K562 (cell line): ENCODE measurements around the gene SLC39A11. TPM values are rescaled to one million over a fixed set of nuclear protein-coding genes. Genes with fewer than 3 reads are reported as not detected.

ENCODE experiments used
- ATAC-seq: fragments of 200-7000 bp; cut with Tn5 transposase; 3 replicates; pipeline ENCODE4 v1.9.1; 2020; ENCODE audit warnings: moderate library complexity
- BruUV-seq: library from RNA; stranded (reverse); fragments of 400-500 nt; replicated peaks from 2 replicates; lab custom pipeline; 2021; lab: Mats Ljungman, UMichigan
- CTCF ChIA-PET: fragments of 300-600 bp; formaldehyde crosslinking; extraction: SDS; loops from one replicate; lab custom pipeline; 2021; ENCODE audit warnings: low intra/inter-chr PET ratio; lab: Yijun Ruan, JAX
- POLR2A ChIA-PET: fragments of 300-600, 350-650 bp; sonication (Branson Sonifier 250); formaldehyde crosslinking; extraction: SDS; loops from one replicate; lab custom pipeline; 2021; ENCODE audit warnings: antibody characterized with exemption, inconsistent platforms; lab: Yijun Ruan, JAX
- DNase-seq, 4 experiments: peaks; one replicate each; pipeline versions ENCODE4 v3.0.0 to v3.0.0-alpha.2; 2011 to 2018; ENCODE audit warnings: low spot score in 3 of 4, mixed read lengths in 3 of 4; ENCODE audit errors: extremely low read depth in 1 of 4
- FAIRE-seq: peaks from 2 replicates; lab custom pipeline; 2011; peaks lifted over from hg19 to GRCh38; lab: Jason Lieb, UNC
- H2AFZ ChIP-seq: 2 replicates; pipeline ENCODE4 v1.6.0; 2011; ENCODE audit warnings: low read depth, low read length, control low read depth, inconsistent platforms
- H3K27ac ChIP-seq: fragments of 200-600 bp; 3 replicates; pipeline ENCODE4 v1.8.0; 2011; ENCODE audit warnings: low read depth, mild to moderate bottlenecking, control low read depth, inconsistent platforms, low read length, moderate library complexity, mixed read lengths; ENCODE audit errors: extremely low read depth
- H3K27me3 ChIP-seq, 2 experiments: fragments of 300-600 bp in 1 of 2; 2 replicates in 1 of 2; 3 replicates in 1 of 2; pipeline versions ENCODE4 v1.6.0 to v1.8.0; 2011; ENCODE audit warnings: inconsistent platforms in 2 of 2, low read length in 2 of 2, mild to moderate bottlenecking in 1 of 2, mixed read lengths in 1 of 2, moderate library complexity in 1 of 2; ENCODE audit not compliant: control insufficient read depth in 2 of 2, insufficient read depth in 2 of 2
- H3K36me3 ChIP-seq: fragments of 300-600 bp; 3 replicates; pipeline ENCODE4 v1.8.0; 2011; ENCODE audit warnings: mild to moderate bottlenecking, low read length, inconsistent platforms; ENCODE audit not compliant: control insufficient read depth, insufficient read depth
- H3K4me1 ChIP-seq, 2 experiments: fragments of 200-600 bp in 1 of 2; replicated peaks in 1 of 2; 2 replicates in 1 of 2; 3 replicates in 1 of 2; pipeline versions ENCODE4 v1.5.1 to v1.8.0; 2011; ENCODE audit warnings: inconsistent platforms in 2 of 2, low read length in 2 of 2, mild to moderate bottlenecking in 1 of 2, mixed read lengths in 1 of 2, moderate library complexity in 1 of 2; ENCODE audit not compliant: control insufficient read depth in 2 of 2, insufficient read depth in 2 of 2
- H3K4me2 ChIP-seq: 2 replicates; pipeline ENCODE4 v1.6.1; 2011; ENCODE audit warnings: low read length, control low read depth, inconsistent platforms, mixed read lengths; ENCODE audit not compliant: insufficient read depth
- H3K4me3 ChIP-seq: fragments of 200-600 bp; sonication (generic), shearing (Covaris generic); 2 replicates; pipeline ENCODE4 v1.5.1; 2016; ENCODE audit warnings: control low read depth, inconsistent platforms
- H3K79me2 ChIP-seq: fragments of 200-600 bp; 3 replicates; pipeline ENCODE4 v1.8.0; 2011; ENCODE audit warnings: low read length, inconsistent platforms; ENCODE audit not compliant: control insufficient read depth, insufficient read depth
- H3K9ac ChIP-seq, 2 experiments: 2 replicates each; pipeline versions ENCODE4 v1.6.0 to v1.6.1; 2011; ENCODE audit warnings: low read depth in 2 of 2, low read length in 2 of 2, control low read depth in 1 of 2, inconsistent platforms in 1 of 2, mild to moderate bottlenecking in 1 of 2, mixed read lengths in 1 of 2; ENCODE audit not compliant: insufficient read depth in 1 of 2
- H3K9me1 ChIP-seq: one replicate; pipeline ENCODE4 v1.6.0; 2011; ENCODE audit warnings: inconsistent platforms, mild to moderate bottlenecking, low read length, moderate library complexity; ENCODE audit not compliant: control insufficient read depth, insufficient read depth
- H3K9me3 ChIP-seq: replicated peaks from 2 replicates; pipeline ENCODE4 v1.5.1; 2011; ENCODE audit warnings: low read depth, low read length, inconsistent platforms; ENCODE audit not compliant: control insufficient read depth, insufficient read depth
- H4K20me1 ChIP-seq: replicated peaks from 2 replicates; pipeline ENCODE4 v1.6.1; 2011; ENCODE audit warnings: low read length, inconsistent platforms, mixed read lengths; ENCODE audit not compliant: control insufficient read depth, insufficient read depth
- CHCHD3 ChIP-seq: fragments of 250-450 bp; sonication (Bioruptor Pico); IDR thresholded peaks from 2 replicates; pipeline ENCODE4 v2.1.2; 2022; ENCODE audit warnings: mild to moderate bottlenecking
- L3MBTL2 ChIP-seq: fragments of 450-650 bp; IDR thresholded peaks from 2 replicates; pipeline ENCODE4 v1.6.1; 2016; ENCODE audit warnings: mild to moderate bottlenecking, moderate library complexity
- MBD2 ChIP-seq: sonication (generic); IDR thresholded peaks from 2 replicates; pipeline ENCODE4 v1.6.1; 2016; ENCODE audit warnings: low read depth, borderline replicate concordance
- NR2F6 ChIP-seq: fragments of 450-650 bp; formaldehyde crosslinking; IDR thresholded peaks from 2 replicates; pipeline ENCODE4 v1.4.0; 2020; ENCODE audit warnings: mild to moderate bottlenecking
- NR4A1 ChIP-seq, 2 experiments: fragments of 250-450 bp in 1 of 2; fragments of 450-650 bp in 1 of 2; sonication (Bioruptor Pico) in 1 of 2; IDR thresholded peaks; 2 replicates each; pipeline versions ENCODE4 v1.4.0 to v1.6.1; 2016 to 2020; ENCODE audit warnings: mild to moderate bottlenecking in 2 of 2, missing compliant biosample characterization in 1 of 2, missing genetic modification characterization in 1 of 2, moderate library complexity in 1 of 2
- SP1 ChIP-seq: sonication (generic); formaldehyde crosslinking; IDR thresholded peaks from 2 replicates; pipeline ENCODE4 v1.8.1; 2022; ENCODE audit warnings: mild to moderate bottlenecking, missing genetic modification reagents
- ZBTB1 ChIP-seq: sonication (generic); formaldehyde crosslinking; IDR thresholded peaks from 2 replicates; pipeline ENCODE4 v1.8.1; 2023; ENCODE audit warnings: missing genetic modification reagents, low read depth, mild to moderate bottlenecking, borderline replicate concordance
- ZNF274 ChIP-seq: IDR thresholded peaks from 2 replicates; pipeline ENCODE4 v1.6.1; 2011; ENCODE audit warnings: low read depth, mild to moderate bottlenecking, low read length, moderate library complexity, borderline replicate concordance
- ZNF785 ChIP-seq: fragments of 250-450 bp; sonication (Bioruptor Pico); IDR thresholded peaks from 2 replicates; pipeline ENCODE4 v1.4.0; 2020; ENCODE audit warnings: mild to moderate bottlenecking
- WGBS: fragments of 100-300 bp; shearing (Covaris generic); methylation state at CpG from one replicate; pipeline ENCODE4 v1.1.6; 2016; ENCODE audit warnings: low coverage, mixed read lengths; ENCODE audit not compliant: insufficient coverage; ENCODE audit errors: missing lambda C conversion rate; 5-methylcytosine and 5-hydroxymethylcytosine counted together
- in situ Hi-C: fragments of 300-500 bp; cut with MboI; formaldehyde crosslinking; loops from 4 replicates; pipeline ENCODE4 v1.15.0; 2018; ENCODE audit warnings: inconsistent platforms, mixed read lengths
- intact Hi-C: fragments of 100-400 bp; cut with micrococcal nuclease; formaldehyde crosslinking; loops from 2 replicates; pipeline ENCODE4 v1.14.2; 2022
- polyA plus RNA-seq, 8 experiments: library from polyadenylated mRNA; depleted of rRNA in 4 of 8; stranded (reverse) in 5 of 8; unstranded in 3 of 8; fragments of >200 nt; fragmentation: Nextera tagmentation in 2 of 8; fragmentation: Illumina TruSeq in 1 of 8; extraction: Ambion mirVana in 2 of 8; extraction: Trizol in 1 of 8; gene quantifications; 2 replicates each; pipeline versions ENCODE4 v1.2.1 to v1.2.3, GENCODE V29; 2011 to 2014; ENCODE audit warnings: inconsistent platforms in 1 of 8, missing spikeins in 1 of 8
- total RNA-seq, 7 experiments: library from RNA; depleted of rRNA in 6 of 7; stranded (reverse); fragments of >200 nt in 6 of 7; fragmentation: Illumina TruSeq in 2 of 7; extraction: Trizol in 2 of 7; gene quantifications; 2 replicates each; pipeline versions ENCODE4 v1.2.1 to v1.2.3, GENCODE V29; 2011 to 2021; ENCODE audit warnings: low replicate concordance in 1 of 7
- TF ChIP-seq, protein P1 (sequence below), 3 experiments: fragments of 200-800 bp in 1 of 3; sonication (Bioruptor generic) in 1 of 3; sonication (generic) in 1 of 3; formaldehyde crosslinking in 1 of 3; IDR thresholded peaks; 2 replicates each; pipeline versions ENCODE4 v1.6.1 to v1.8.0; 2016 to 2022; ENCODE audit warnings: mild to moderate bottlenecking in 2 of 3, missing compliant biosample characterization in 2 of 3, missing genetic modification characterization in 2 of 3, missing genetic modification reagents in 1 of 3
- TF ChIP-seq, protein P2 (sequence below): fragments of 250-450 bp; sonication (Bioruptor Pico); IDR thresholded peaks from 2 replicates; pipeline ENCODE4 v1.6.1; 2021; ENCODE audit warnings: mild to moderate bottlenecking
- TF ChIP-seq, protein P3 (sequence below): fragments of 250-450 bp; sonication (Bioruptor Pico); IDR thresholded peaks from 2 replicates; pipeline ENCODE4 v1.5.1; 2021; ENCODE audit warnings: mild to moderate bottlenecking
- TF ChIP-seq, protein P4 (sequence below): fragments of 450-650 bp; IDR thresholded peaks from 2 replicates; pipeline ENCODE4 v1.6.1; 2016; ENCODE audit warnings: mild to moderate bottlenecking
- TF ChIP-seq, protein P5 (sequence below): IDR thresholded peaks from 3 replicates; pipeline ENCODE4 v1.6.1; 2011; ENCODE audit warnings: borderline replicate concordance, mild to moderate bottlenecking; ENCODE audit not compliant: insufficient read length, insufficient read depth

SLC39A11 gene
- total and polyA plus RNA-seq, 9 of the 15 experiments (the other 6 are each of a cell fraction or from before 2014, with no cell fraction given) = 10.5 to 26.4 (median 13.4) TPM

DNA sequence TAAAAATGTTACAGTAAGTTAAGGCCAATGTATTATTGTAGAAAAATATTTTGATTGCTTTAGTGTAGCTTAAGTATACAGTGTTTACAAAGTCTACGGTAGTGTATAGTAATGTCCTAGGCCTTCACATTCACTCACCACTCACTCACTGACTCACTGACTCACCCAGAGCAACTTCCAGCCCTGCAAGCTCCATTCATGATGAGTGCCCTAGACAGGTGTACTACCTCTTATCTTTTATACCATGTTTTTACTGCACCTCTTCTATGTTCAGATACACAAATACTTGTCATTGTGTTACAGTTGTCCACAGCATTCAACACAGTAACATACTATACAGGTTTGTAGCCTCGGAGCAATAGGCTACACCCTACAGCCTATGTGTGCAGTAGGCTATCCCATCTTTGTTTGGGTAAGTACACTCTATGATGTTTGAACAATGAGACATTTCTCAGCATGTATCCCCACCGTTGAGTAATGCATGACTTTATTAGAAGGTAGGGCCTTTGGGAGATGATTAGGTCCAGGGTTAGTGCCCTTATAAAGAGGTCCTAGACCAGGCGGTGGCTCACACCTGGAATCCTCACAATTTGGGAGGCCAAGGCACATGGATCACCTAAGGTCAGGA, 117.8 kb downstream of the SLC39A11 start:
- no TSS peak for BruUV-seq
- Histone ChIP-seq H3K27ac (no peak overlapping the region), H3K4me1 (peaks cover 19 to 28% of the 10 kb centered on the region in 2 experiments), H3K27me3 (no peaks in the 10 kb centered on the region), H3K9me3 (peaks cover 7% of the 10 kb centered on the region), H2AFZ (no peak overlapping the region), H3K9ac (no peak overlapping the region), H4K20me1 (no peaks in the 10 kb centered on the region), H3K36me3 (no peaks in the 10 kb centered on the region), H3K4me3 (no peak overlapping the region), H3K9me1 (no peaks in the 10 kb centered on the region), H3K79me2 (peaks cover 6% of the 10 kb centered on the region; the same call in 2 of the 3 replicates), H3K4me2 (no peak overlapping the region)
- WGBS = 69% methylated on average over 4 of the region's 4 CpGs
- ATAC-seq = no peak
- intact Hi-C loops (no loop called here), in situ Hi-C loops (no loop called here)
- no peak for DNase-seq
- ChIA-PET CTCF (no interaction called here), POLR2A (interaction anchor here (1.1 kb wide), 1 partner anchor 9 kb away, joined by 3 read pairs; no protein-coding TSS in a partner anchor)
- no peak for FAIRE-seq
- TF ChIP-seq, protein P1, sequence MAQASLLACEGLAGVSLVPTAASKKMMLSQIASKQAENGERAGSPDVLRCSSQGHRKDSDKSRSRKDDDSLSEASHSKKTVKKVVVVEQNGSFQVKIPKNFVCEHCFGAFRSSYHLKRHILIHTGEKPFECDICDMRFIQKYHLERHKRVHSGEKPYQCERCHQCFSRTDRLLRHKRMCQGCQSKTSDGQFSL (CRISPR knock-in tag; IDR thresholded peaks at IDR 0.05) = no peak
- TF ChIP-seq, protein P1 (tag; IDR thresholded peaks at IDR 0.05) = no peak
- TF ChIP-seq, protein P2, sequence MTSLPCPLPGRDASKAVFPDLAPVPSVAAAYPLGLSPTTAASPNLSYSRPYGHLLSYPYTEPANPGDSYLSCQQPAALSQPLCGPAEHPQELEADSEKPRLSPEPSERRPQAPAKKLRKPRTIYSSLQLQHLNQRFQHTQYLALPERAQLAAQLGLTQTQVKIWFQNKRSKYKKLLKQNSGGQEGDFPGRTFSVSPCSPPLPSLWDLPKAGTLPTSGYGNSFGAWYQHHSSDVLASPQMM (CRISPR knock-in tag) = no peak
- TF ChIP-seq, protein P3, sequence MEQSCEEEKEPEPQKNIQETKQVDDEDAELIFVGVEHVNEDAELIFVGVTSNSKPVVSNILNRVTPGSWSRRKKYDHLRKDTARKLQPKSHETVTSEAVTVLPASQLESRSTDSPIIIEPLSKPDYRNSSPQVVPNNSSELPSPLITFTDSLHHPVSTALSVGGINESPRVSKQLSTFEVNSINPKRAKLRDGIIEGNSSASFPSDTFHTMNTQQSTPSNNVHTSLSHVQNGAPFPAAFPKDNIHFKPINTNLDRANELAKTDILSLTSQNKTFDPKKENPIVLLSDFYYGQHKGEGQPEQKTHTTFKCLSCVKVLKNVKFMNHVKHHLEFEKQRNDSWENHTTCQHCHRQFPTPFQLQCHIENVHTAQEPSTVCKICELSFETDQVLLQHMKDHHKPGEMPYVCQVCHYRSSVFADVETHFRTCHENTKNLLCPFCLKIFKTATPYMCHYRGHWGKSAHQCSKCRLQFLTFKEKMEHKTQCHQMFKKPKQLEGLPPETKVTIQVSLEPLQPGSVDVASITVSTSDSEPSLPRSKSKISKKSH (CRISPR knock-in tag) = no peak
- TF ChIP-seq NR2F6 = no peak
- no peak for TF ChIP-seq SP1
- TF ChIP-seq, protein P4, sequence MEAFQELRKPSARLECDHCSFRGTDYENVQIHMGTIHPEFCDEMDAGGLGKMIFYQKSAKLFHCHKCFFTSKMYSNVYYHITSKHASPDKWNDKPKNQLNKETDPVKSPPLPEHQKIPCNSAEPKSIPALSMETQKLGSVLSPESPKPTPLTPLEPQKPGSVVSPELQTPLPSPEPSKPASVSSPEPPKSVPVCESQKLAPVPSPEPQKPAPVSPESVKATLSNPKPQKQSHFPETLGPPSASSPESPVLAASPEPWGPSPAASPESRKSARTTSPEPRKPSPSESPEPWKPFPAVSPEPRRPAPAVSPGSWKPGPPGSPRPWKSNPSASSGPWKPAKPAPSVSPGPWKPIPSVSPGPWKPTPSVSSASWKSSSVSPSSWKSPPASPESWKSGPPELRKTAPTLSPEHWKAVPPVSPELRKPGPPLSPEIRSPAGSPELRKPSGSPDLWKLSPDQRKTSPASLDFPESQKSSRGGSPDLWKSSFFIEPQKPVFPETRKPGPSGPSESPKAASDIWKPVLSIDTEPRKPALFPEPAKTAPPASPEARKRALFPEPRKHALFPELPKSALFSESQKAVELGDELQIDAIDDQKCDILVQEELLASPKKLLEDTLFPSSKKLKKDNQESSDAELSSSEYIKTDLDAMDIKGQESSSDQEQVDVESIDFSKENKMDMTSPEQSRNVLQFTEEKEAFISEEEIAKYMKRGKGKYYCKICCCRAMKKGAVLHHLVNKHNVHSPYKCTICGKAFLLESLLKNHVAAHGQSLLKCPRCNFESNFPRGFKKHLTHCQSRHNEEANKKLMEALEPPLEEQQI = no peak
- TF ChIP-seq ZNF785 = no peak
- no peak for TF ChIP-seq CHCHD3
- TF ChIP-seq ZBTB1 (CRISPR knock-in tag) = no peak
- TF ChIP-seq, protein P5, sequence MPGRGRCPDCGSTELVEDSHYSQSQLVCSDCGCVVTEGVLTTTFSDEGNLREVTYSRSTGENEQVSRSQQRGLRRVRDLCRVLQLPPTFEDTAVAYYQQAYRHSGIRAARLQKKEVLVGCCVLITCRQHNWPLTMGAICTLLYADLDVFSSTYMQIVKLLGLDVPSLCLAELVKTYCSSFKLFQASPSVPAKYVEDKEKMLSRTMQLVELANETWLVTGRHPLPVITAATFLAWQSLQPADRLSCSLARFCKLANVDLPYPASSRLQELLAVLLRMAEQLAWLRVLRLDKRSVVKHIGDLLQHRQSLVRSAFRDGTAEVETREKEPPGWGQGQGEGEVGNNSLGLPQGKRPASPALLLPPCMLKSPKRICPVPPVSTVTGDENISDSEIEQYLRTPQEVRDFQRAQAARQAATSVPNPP = no peak
- no peak for TF ChIP-seq MBD2
- TF ChIP-seq L3MBTL2 = no peak
- TF ChIP-seq NR4A1 (CRISPR knock-in tag; IDR thresholded peaks at IDR 0.05) = no peak
- TF ChIP-seq NR4A1 (tag; IDR thresholded peaks at IDR 0.05) = no peak
- no peak for TF ChIP-seq ZNF274
